Measurements from ENCODE around the gene TBATA.

Gene TBATA

GRCh38 chr10:70738761-70739121, 46.4 kb downstream of the TBATA start:
- no peak overlapping the region for H3K4me3 ChIP-seq (ENCODE audit: low read length in 2 of 2)
- peaks cover 30% of the 10 kb centered on the region for H3K4me1 ChIP-seq (ENCODE audit: control insufficient read depth, insufficient read depth, low read length)
- no peak overlapping the region for H3K27ac ChIP-seq (ENCODE audit: low read length)
- H3K9ac ChIP-seq (ENCODE audit: low read length in 2 of 2), result no peak overlapping the region
- H3K9me3 ChIP-seq (ENCODE audit: control insufficient read depth in 2 of 2, low read length in 2 of 2), result no peaks in the 10 kb centered on the region
- no peaks in the 10 kb centered on the region for H3K27me3 ChIP-seq (ENCODE audit: control insufficient read depth in 1 of 2, insufficient read depth in 2 of 2, low read length in 2 of 2)
- H3K36me3 ChIP-seq (ENCODE audit: control insufficient read depth in 2 of 2, insufficient read depth in 2 of 2, low read length in 2 of 2), result no peaks in the 10 kb centered on the region

DNA sequence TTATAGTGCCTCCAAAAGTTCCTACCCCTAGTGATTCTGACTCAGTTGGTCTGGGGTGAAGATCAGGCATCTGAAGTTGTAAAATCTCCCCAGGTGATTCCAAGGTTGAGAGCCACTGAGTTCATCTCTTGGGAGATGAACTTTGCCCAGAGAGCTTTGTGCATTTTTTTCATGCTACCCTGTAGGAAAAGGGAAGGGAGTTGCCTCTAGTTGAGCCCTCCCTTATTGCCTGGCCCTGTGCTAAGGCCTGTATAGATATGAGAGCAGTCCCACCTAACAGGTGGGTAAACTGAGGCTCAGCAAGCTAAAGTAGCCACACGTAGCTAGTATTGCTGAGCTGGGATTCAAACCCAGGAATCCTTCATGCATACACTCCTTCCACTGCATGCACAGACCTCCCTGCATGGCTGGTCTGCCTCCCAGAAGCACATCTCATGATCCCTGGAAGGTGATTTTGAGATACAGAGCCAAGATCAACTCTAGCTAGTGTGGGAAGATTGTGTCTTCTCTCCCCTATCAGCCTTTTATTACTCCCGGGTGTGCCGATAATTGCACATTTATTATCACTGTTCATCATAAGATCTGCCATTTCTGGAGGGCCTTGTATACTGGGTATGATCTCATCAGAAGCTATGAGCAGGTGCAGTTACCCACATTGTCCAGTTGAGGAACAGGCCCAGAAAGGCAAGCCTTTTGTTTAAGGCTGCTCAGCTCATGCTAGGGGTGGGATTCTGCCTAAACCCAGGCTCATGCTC, 47.0 kb downstream of the TBATA start:
- no peaks in the 10 kb centered on the region for H3K9me3 ChIP-seq (ENCODE audit: control insufficient read depth in 2 of 2, low read length in 2 of 2)

GRCh38 chr10:70737250-70737649, 47.9 kb downstream of the TBATA start:
- Histone ChIP-seq H3K27me3 (ENCODE audit: control insufficient read depth in 1 of 2, insufficient read depth in 2 of 2, low read length in 2 of 2) (no peaks in the 10 kb centered on the region), H3K4me3 (ENCODE audit: low read length in 2 of 2) (no peak overlapping the region), H3K9me3 (ENCODE audit: control insufficient read depth in 2 of 2, low read length in 2 of 2) (no peaks in the 10 kb centered on the region), H3K4me1 (ENCODE audit: control insufficient read depth, insufficient read depth, low read length) (peaks cover 16% of the 10 kb centered on the region), H3K9ac (ENCODE audit: low read length in 2 of 2) (no peak overlapping the region), H3K36me3 (ENCODE audit: control insufficient read depth in 2 of 2, insufficient read depth in 2 of 2, low read length in 2 of 2) (no peaks in the 10 kb centered on the region), H3K27ac (ENCODE audit: low read length) (no peak overlapping the region)

More for the DNA sequence above, 47.0 kb downstream of the TBATA start:
- Histone ChIP-seq H3K9ac (ENCODE audit: low read length in 2 of 2) (no peak overlapping the region), H3K36me3 (ENCODE audit: control insufficient read depth in 2 of 2, insufficient read depth in 2 of 2, low read length in 2 of 2) (no peaks in the 10 kb centered on the region), H3K27me3 (ENCODE audit: control insufficient read depth in 1 of 2, insufficient read depth in 2 of 2, low read length in 2 of 2) (no peaks in the 10 kb centered on the region), H3K27ac (ENCODE audit: low read length) (no peak overlapping the region), H3K4me3 (ENCODE audit: low read length in 2 of 2) (no peak overlapping the region), H3K4me1 (ENCODE audit: control insufficient read depth, insufficient read depth, low read length) (peaks cover 25% of the 10 kb centered on the region)

- Histone ChIP-seq H3K27me3 (ENCODE audit: control insufficient read depth in 1 of 2, insufficient read depth in 2 of 2, low read length in 2 of 2) (no peaks in the 10 kb centered on the region), H3K9me3 (ENCODE audit: control insufficient read depth in 2 of 2, low read length in 2 of 2) (no peaks in the 10 kb centered on the region), H3K27ac (ENCODE audit: low read length) (no peak overlapping the region), H3K9ac (ENCODE audit: low read length in 2 of 2) (no peak overlapping the region), H3K36me3 (ENCODE audit: control insufficient read depth in 2 of 2, insufficient read depth in 2 of 2, low read length in 2 of 2) (no peaks in the 10 kb centered on the region), H3K4me1 (ENCODE audit: control insufficient read depth, insufficient read depth, low read length) (peaks cover 11% of the 10 kb centered on the region), H3K4me3 (ENCODE audit: low read length in 2 of 2) (no peak overlapping the region)
Measured at GRCh38 chr10:70736525-70736924, 48.7 kb downstream of the TBATA start.

GRCh38 chr10:70735161-70735560, 50.0 kb downstream of the TBATA start:
- no peak overlapping the region for H3K9ac ChIP-seq (ENCODE audit: low read length in 2 of 2)
- no peaks in the 10 kb centered on the region for H3K27me3 ChIP-seq (ENCODE audit: control insufficient read depth in 1 of 2, insufficient read depth in 2 of 2, low read length in 2 of 2)
- H3K27ac ChIP-seq (ENCODE audit: low read length), result no peak overlapping the region
- no peak overlapping the region for H3K4me3 ChIP-seq (ENCODE audit: low read length in 2 of 2)
- H3K36me3 ChIP-seq (ENCODE audit: control insufficient read depth in 2 of 2, insufficient read depth in 2 of 2, low read length in 2 of 2), result no peaks in the 10 kb centered on the region
- no peaks in the 10 kb centered on the region for H3K9me3 ChIP-seq (ENCODE audit: control insufficient read depth in 2 of 2, low read length in 2 of 2)
- peaks cover 2% of the 10 kb centered on the region for H3K4me1 ChIP-seq (ENCODE audit: control insufficient read depth, insufficient read depth, low read length)

GRCh38 chr10:70733051-70733450, 52.1 kb downstream of the TBATA start:
- Histone ChIP-seq H3K27me3 (ENCODE audit: control insufficient read depth in 1 of 2, insufficient read depth in 2 of 2, low read length in 2 of 2) (no peaks in the 10 kb centered on the region), H3K27ac (ENCODE audit: low read length) (no peak overlapping the region), H3K4me1 (ENCODE audit: control insufficient read depth, insufficient read depth, low read length) (peaks cover 4% of the 10 kb centered on the region), H3K9me3 (ENCODE audit: control insufficient read depth in 2 of 2, low read length in 2 of 2) (no peaks in the 10 kb centered on the region), H3K4me3 (ENCODE audit: low read length in 2 of 2) (no peak overlapping the region), H3K9ac (ENCODE audit: low read length in 2 of 2) (no peak overlapping the region), H3K36me3 (ENCODE audit: control insufficient read depth in 2 of 2, insufficient read depth in 2 of 2, low read length in 2 of 2) (no peaks in the 10 kb centered on the region)

- Histone ChIP-seq H3K27ac (ENCODE audit: low read length) (no peak overlapping the region), H3K9me3 (ENCODE audit: control insufficient read depth in 2 of 2, low read length in 2 of 2) (no peaks in the 10 kb centered on the region), H3K4me3 (ENCODE audit: low read length in 2 of 2) (no peak overlapping the region), H3K9ac (ENCODE audit: low read length in 2 of 2) (no peak overlapping the region), H3K27me3 (ENCODE audit: control insufficient read depth in 1 of 2, insufficient read depth in 2 of 2, low read length in 2 of 2) (no peaks in the 10 kb centered on the region), H3K36me3 (ENCODE audit: control insufficient read depth in 2 of 2, insufficient read depth in 2 of 2, low read length in 2 of 2) (no peaks in the 10 kb centered on the region), H3K4me1 (ENCODE audit: control insufficient read depth, insufficient read depth, low read length) (peaks cover 4% of the 10 kb centered on the region)
Measured at GRCh38 chr10:70732569-70732968, 52.6 kb downstream of the TBATA start.

DNA sequence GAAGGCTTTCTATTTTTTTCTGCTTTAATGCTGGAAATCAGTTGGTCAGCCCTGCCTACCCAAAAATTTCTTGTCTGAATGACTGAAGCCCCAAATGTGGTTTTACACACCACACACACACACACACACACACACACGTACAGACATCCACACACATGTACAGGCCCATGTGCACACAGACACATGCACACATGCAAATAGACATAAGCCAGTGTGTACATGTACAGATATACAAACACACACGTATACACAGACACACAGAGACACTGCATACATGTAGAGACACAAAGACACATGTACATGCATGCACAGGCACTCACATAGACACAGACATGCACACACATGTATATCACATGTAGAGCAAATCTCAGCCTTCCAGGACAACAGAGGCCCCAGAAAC, 54.2 kb downstream of the TBATA start:
- no peaks in the 10 kb centered on the region for H3K27me3 ChIP-seq (ENCODE audit: control insufficient read depth in 1 of 2, insufficient read depth in 2 of 2, low read length in 2 of 2)
- no peak overlapping the region for H3K9ac ChIP-seq (ENCODE audit: low read length in 2 of 2)
- no peak overlapping the region for H3K27ac ChIP-seq (ENCODE audit: low read length)
- H3K4me3 ChIP-seq (ENCODE audit: low read length in 2 of 2), result no peak overlapping the region
- H3K9me3 ChIP-seq (ENCODE audit: control insufficient read depth in 2 of 2, low read length in 2 of 2), result no peaks in the 10 kb centered on the region
- peaks cover 4% of the 10 kb centered on the region for H3K4me1 ChIP-seq (ENCODE audit: control insufficient read depth, insufficient read depth, low read length)
- no peaks in the 10 kb centered on the region for H3K36me3 ChIP-seq (ENCODE audit: control insufficient read depth in 2 of 2, insufficient read depth in 2 of 2, low read length in 2 of 2)

- H3K4me1 ChIP-seq (ENCODE audit: control insufficient read depth, insufficient read depth, low read length), result peaks cover 4% of the 10 kb centered on the region
- H3K9ac ChIP-seq (ENCODE audit: low read length in 2 of 2), result no peak overlapping the region
- H3K27ac ChIP-seq (ENCODE audit: low read length), result no peak overlapping the region
- H3K27me3 ChIP-seq (ENCODE audit: control insufficient read depth in 1 of 2, insufficient read depth in 2 of 2, low read length in 2 of 2), result no peaks in the 10 kb centered on the region
- H3K36me3 ChIP-seq (ENCODE audit: control insufficient read depth in 2 of 2, insufficient read depth in 2 of 2, low read length in 2 of 2), result no peaks in the 10 kb centered on the region
- no peak overlapping the region for H3K4me3 ChIP-seq (ENCODE audit: low read length in 2 of 2)
- no peaks in the 10 kb centered on the region for H3K9me3 ChIP-seq (ENCODE audit: control insufficient read depth in 2 of 2, low read length in 2 of 2)
Measured at GRCh38 chr10:70729763-70730357, 55.3 kb downstream of the TBATA start.

GRCh38 chr10:70728328-70728727, 56.8 kb downstream of the TBATA start:
- Histone ChIP-seq H3K4me3 (ENCODE audit: low read length in 2 of 2) (no peak overlapping the region), H3K9me3 (ENCODE audit: control insufficient read depth in 2 of 2, low read length in 2 of 2) (no peaks in the 10 kb centered on the region), H3K9ac (ENCODE audit: low read length in 2 of 2) (no peak overlapping the region)

GRCh38 chr10:70726909-70727495, 58.2 kb downstream of the TBATA start:
- Histone ChIP-seq H3K9me3 (ENCODE audit: control insufficient read depth in 2 of 2, low read length in 2 of 2) (no peaks in the 10 kb centered on the region), H3K4me3 (ENCODE audit: low read length in 2 of 2) (no peak overlapping the region), H3K4me1 (ENCODE audit: control insufficient read depth, insufficient read depth, low read length) (peaks cover 4% of the 10 kb centered on the region), H3K9ac (ENCODE audit: low read length in 2 of 2) (no peak overlapping the region), H3K27ac (ENCODE audit: low read length) (no peak overlapping the region), H3K36me3 (ENCODE audit: control insufficient read depth in 2 of 2, insufficient read depth in 2 of 2, low read length in 2 of 2) (no peaks in the 10 kb centered on the region), H3K27me3 (ENCODE audit: control insufficient read depth in 1 of 2, insufficient read depth in 2 of 2, low read length in 2 of 2) (peaks cover 0 to 2% of the 10 kb centered on the region in 2 donors)

More at GRCh38 chr10:70728328-70728727, 56.8 kb downstream of the TBATA start:
- H3K4me1 ChIP-seq (ENCODE audit: control insufficient read depth, insufficient read depth, low read length), result peaks cover 4% of the 10 kb centered on the region
- no peak overlapping the region for H3K27ac ChIP-seq (ENCODE audit: low read length)
- H3K27me3 ChIP-seq (ENCODE audit: control insufficient read depth in 1 of 2, insufficient read depth in 2 of 2, low read length in 2 of 2), result no peaks in the 10 kb centered on the region
- H3K36me3 ChIP-seq (ENCODE audit: control insufficient read depth in 2 of 2, insufficient read depth in 2 of 2, low read length in 2 of 2), result no peaks in the 10 kb centered on the region

Data from stomach smooth muscle (tissue), 2 donors.